Measurements from ENCODE around the gene CCR6.
"Not testable (repeated sequence)": the region's sequence is repeated elsewhere in the genome, so short reads cannot be mapped to it uniquely, and the experiment has no call there.

Gene CCR6

DNA sequence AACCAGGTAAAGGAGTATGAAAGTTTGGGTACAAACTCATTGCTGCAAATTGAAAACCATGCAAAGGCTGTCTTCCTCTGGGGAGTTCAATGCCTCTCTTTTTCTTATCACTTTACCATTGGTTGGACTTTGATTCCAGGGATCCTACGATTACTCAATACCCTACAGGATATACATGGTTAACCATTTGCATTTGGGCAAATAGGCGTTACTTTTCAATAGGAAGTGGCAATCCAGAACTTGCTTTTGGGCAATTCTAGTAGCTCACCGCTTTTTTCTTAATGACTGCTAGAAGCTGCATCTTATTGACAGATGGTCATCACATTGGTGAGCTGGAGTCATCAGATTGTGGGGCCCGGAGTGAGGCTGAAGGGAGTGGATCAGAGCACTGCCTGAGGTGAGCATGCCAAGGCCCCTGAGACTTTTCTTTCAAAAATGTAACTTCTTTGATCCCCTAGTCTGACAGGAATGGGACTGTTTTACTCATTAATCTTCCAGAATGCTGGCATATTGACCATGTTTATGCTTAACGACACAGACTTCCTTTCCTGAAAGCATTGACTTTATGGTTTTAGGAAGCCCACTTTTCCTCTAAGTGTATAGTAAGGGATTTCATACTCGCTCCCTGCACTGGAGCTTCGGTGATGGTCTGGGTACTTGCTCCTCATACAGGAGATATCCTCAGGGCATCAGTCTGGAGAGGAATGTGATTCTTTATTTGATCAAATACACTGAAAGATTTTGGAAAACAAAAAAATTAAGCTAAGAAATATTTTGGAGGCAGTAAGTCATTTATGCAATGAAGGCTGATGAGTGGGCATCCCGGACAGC, at the start of gene CCR6:
Gene CCR6, plus strand, starts transcription at position 270 of the 831 bp plus-strand sequence. CDS start 13,039 bp downstream, outside the sequence.
- Mint-ChIP-seq H3K27ac (peak within 1 kb of the TSS; percentile 62), H3K4me1 (ENCODE audit: low read depth) (peaks cover 50% of the 10 kb centered on the region), H3K4me3 (peak within 1 kb of the TSS; percentile 18)

DNA sequence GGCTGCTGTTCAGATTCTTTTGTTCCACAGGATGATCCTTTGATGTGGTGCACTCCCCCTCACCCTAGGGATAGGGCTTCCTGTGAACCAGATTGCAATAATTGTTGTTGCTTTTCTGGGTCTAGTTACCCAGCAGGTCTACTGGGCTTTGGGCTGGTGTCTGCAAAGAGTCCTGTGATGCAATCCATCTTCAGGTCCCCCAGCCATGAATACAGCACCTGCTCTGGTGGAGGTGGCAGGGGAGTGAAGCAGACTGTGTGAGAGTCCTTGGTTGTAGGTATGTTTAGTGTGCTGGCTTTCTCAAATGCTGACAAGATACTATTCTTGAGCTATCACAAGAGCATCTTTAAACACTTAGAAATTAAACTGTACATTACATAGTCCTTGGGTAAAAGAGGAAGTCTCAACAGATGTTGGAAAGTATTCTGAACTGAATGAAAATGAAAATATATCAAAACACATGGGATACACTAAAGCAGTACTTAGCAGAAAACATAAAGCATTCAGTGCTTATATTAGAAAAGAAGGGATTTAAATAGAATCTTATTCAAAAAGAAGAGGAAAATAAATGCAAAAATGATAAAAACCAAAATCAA, 49.1 kb upstream of the CCR6 start:
- Mint-ChIP-seq H3K4me1 (ENCODE audit: low read depth) (peaks cover 9% of the 10 kb centered on the region), H3K36me3 (ENCODE audit: low read depth) (peaks cover 4% of the 10 kb centered on the region), H3K9me3 (peaks cover 26% of the 10 kb centered on the region), H3K27ac (no peak overlapping the region), H3K27me3 (peaks cover 21% of the 10 kb centered on the region), H3K4me3 (no peak overlapping the region)

More for the DNA sequence above, at the start of gene CCR6:
- Mint-ChIP-seq H3K9me3 (no peaks in the 10 kb centered on the region), H3K36me3 (ENCODE audit: low read depth) (no peaks in the 10 kb centered on the region), H3K27me3 (no peaks in the 10 kb centered on the region)

DNA sequence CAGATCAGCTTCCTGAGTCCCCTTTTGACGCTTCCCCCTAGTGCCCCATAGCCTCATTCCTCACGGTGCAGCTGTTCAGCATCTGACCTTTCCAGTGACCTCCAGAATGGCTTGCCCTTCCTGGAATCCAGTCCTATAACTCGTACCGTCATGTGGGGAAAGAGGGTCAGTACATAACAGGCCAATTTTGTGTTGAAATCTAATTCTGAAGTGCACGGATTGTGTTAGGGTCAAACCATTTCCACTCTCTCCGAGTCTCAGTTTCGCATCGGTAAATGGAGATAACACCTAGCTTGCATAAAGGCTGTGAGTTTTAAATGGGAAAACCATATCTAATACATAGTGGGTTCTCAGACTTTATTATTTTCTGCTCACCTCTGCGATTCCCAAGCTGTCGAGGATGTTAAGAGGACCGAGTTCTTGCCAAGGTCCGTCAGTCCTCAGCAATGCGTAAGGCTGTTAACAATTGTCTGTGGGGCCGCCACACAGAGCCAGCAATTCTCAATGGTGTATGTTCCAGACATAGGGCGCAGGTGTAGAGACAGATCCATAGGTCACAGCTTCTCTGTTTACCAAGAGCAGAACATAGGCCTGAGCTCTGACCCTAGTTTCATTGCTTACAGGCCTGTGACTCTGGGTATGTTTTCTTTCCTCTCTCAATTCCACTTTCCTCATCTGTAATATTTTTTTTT, 45.5 kb upstream of the CCR6 start:
- Mint-ChIP-seq H3K4me1 (ENCODE audit: low read depth) (peaks cover 28% of the 10 kb centered on the region), H3K27me3 (peaks cover 13% of the 10 kb centered on the region), H3K27ac (no peak overlapping the region), H3K9me3 (peaks cover 13% of the 10 kb centered on the region), H3K36me3 (ENCODE audit: low read depth) (peaks cover under 1% of the 10 kb centered on the region), H3K4me3 (no peak overlapping the region)

DNA sequence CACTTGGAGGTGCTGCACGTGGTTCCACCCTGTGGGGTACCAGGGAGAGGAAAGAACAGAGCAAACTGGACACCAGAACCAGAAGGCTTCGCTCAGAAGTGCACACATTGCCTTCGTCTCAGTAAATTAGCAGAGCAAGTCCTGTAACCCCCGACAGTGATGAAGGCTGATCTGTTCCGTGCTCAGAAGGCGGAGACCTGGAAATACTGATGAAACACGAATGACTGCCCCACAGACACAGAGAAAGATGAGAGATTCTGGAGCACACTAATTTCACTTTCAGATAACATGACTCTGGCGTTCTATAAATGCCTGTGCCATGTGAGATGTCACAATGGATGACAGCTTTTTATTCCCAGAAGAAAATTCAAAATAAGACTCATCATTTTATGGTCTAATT, 44.2 kb upstream of the CCR6 start:
- Mint-ChIP-seq H3K9me3 (peaks cover 8% of the 10 kb centered on the region), H3K4me3 (no peak overlapping the region), H3K4me1 (ENCODE audit: low read depth) (peaks cover 28% of the 10 kb centered on the region), H3K27ac (no peak overlapping the region), H3K36me3 (ENCODE audit: low read depth) (no peaks in the 10 kb centered on the region), H3K27me3 (peaks cover 16% of the 10 kb centered on the region)

DNA sequence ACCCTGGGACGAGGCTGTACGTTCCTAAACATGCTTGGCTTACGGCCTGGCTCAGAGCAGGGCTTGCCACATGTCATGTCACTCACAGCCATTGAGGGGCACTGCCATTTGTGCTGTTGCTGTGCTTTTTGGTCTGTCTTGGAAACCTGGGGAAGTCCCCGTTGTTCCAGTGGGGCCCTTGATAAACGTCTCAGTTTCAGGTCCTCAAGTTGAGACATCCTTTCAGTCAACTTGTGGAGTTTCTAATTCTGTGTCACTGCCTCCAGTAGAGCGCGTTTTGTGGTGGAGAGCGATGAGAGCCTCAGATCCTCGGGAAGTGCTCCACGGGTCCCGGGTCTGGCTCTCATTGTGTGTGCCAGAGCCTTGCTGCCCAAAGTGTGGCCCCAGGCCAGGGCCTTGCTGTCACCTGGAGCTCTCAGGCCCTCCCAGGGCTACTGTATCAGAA, 43.0 kb upstream of the CCR6 start:
- no peaks in the 10 kb centered on the region for H3K36me3 Mint-ChIP-seq (ENCODE audit: low read depth)
- H3K9me3 Mint-ChIP-seq, result peaks cover 6% of the 10 kb centered on the region
- H3K27ac Mint-ChIP-seq, result peak overlapping the region; percentile 49
- H3K4me1 Mint-ChIP-seq (ENCODE audit: low read depth), result peaks cover 28% of the 10 kb centered on the region
- peaks cover 16% of the 10 kb centered on the region for H3K27me3 Mint-ChIP-seq
- H3K4me3 Mint-ChIP-seq, result peak overlapping the region; percentile 13

DNA sequence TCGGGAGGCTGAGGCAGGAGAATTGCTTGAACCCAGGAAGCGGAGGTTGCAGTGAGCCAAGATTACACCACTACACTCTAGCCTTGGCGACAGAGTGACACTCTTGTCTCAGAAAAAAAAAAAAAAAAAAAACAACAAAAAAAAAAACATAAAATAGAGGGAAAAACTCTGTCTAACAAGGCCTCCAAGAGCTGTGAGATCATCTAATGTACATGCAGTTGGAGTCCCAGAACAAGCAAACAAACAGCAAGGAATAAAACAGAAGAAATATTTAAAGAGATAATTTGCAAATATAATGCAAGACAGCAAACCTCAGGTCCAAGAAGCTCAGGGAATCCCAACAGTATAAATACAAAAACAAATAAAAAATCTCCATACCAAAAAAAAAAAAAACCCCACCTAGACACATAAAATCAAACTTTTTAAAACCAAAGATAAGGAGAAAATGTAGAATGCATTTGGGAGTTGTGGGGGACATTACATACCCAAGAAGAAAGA, 35.0 kb upstream of the CCR6 start:
- H3K27ac Mint-ChIP-seq, result no peak overlapping the region
- H3K9me3 Mint-ChIP-seq, result peaks cover 10% of the 10 kb centered on the region
- peaks cover 3% of the 10 kb centered on the region for H3K27me3 Mint-ChIP-seq
- peaks cover 34% of the 10 kb centered on the region for H3K4me1 Mint-ChIP-seq (ENCODE audit: low read depth)
- no peaks in the 10 kb centered on the region for H3K36me3 Mint-ChIP-seq (ENCODE audit: low read depth)
- H3K4me3 Mint-ChIP-seq, result no peak overlapping the region

DNA sequence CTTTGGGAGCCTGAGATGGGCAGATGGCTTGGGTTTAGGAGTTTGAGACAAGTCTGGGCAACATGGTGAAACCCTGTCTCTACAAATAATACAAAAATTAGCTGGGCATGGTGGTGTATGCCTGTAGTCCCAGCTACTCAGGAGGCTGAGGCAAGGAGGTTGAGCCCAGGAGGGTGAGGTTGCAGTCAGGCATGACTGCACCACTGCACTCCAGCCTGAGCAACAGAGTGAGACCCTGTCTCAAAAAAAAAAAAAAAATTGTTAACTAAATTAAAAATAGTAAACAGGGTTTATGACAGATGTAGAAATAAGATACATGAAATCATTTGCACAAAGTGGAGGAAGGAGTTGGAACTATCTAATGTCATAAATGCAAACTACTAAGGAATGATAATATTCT, 34.2 kb upstream of the CCR6 start:
- not testable (repeated sequence) for H3K36me3 Mint-ChIP-seq (ENCODE audit: low read depth); H3K4me3 Mint-ChIP-seq; H3K27me3 Mint-ChIP-seq; H3K27ac Mint-ChIP-seq; H3K9me3 Mint-ChIP-seq
- H3K4me1 Mint-ChIP-seq (ENCODE audit: low read depth), result peaks cover 42% of the 10 kb centered on the region

DNA sequence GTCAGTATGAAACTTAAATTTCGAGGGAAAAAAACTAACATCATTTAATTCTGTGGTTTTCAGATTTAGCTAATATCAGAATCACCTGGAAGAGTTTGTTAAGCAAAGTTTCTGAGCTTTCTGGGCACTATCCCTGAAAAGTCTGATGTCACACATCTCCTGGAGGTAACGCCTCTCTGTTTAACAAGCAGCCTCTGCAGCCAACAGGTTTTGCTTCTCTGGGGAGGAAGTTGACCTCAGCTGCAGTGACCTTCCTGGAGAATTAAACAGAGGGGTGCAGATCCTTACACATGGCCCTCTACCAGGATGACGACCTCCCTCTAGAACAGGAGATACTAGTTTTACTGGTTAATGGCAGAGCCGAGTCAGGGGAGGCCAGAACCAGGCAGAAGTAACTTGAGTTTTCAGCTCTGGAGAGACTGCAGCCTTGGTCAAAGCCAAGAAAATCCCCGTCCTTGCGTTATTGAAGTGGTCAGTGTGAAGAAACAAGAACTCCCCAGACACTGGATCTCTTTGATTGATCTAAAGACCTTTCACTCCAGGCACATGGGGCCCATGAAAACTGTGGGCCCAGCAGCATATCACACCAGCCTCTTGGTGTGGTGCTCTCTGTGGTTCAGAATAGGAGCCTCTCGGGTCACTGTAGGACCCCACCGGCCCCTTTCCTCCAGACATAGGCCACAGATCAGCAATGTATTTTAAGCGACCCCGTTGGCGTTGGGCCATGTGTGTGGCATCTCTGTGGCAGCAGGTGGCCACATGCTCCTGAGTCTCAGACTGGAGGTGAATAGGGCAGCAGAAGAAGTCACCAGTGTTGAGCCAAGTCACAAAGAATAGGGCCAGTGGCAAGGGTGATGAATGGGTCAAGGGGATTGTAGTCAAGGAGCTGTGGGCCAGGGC, 33.4 kb upstream of the CCR6 start:
- H3K27ac Mint-ChIP-seq, result no peak overlapping the region
- H3K4me1 Mint-ChIP-seq (ENCODE audit: low read depth), result peaks cover 50% of the 10 kb centered on the region
- H3K36me3 Mint-ChIP-seq (ENCODE audit: low read depth), result no peaks in the 10 kb centered on the region
- peaks cover 4% of the 10 kb centered on the region for H3K9me3 Mint-ChIP-seq
- no peak overlapping the region for H3K4me3 Mint-ChIP-seq
- no peaks in the 10 kb centered on the region for H3K27me3 Mint-ChIP-seq

DNA sequence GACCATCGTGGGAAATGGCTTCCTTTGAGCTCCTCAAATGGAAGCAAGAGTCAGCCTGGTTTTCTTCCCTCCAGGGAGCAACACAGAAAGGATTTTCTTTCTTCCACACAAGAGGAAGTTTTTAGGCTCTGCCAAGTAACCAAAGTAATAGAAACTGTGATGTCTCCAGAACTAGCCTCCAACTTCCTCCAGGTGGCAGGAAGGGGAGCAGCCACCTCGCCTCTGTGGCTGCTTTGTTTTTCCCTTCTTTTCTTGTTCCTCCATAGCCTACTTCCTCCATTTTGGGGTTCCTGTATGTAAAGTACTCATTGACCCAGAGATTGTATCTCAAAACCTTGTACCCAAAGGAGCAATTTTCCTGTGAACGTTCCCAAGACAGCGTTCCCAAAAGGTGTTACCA, 32.7 kb upstream of the CCR6 start:
- Mint-ChIP-seq H3K9me3 (peaks cover 4% of the 10 kb centered on the region), H3K27me3 (no peaks in the 10 kb centered on the region), H3K36me3 (ENCODE audit: low read depth) (no peaks in the 10 kb centered on the region), H3K4me1 (ENCODE audit: low read depth) (peaks cover 57% of the 10 kb centered on the region), H3K4me3 (no peak overlapping the region), H3K27ac (no peak overlapping the region)

GRCh38 chr6:167091026-167091804, 31.7 kb upstream of the CCR6 start:
- Mint-ChIP-seq H3K4me1 (ENCODE audit: low read depth) (peaks cover 66% of the 10 kb centered on the region), H3K36me3 (ENCODE audit: low read depth) (no peaks in the 10 kb centered on the region), H3K4me3 (peak overlapping the region; percentile 15), H3K27ac (no peak overlapping the region), H3K27me3 (no peaks in the 10 kb centered on the region), H3K9me3 (peaks cover 4% of the 10 kb centered on the region)

- H3K4me3 Mint-ChIP-seq, result peak overlapping the region; percentile 15
- H3K9me3 Mint-ChIP-seq, result peaks cover 4% of the 10 kb centered on the region
- H3K27ac Mint-ChIP-seq, result no peak overlapping the region
- H3K27me3 Mint-ChIP-seq, result no peaks in the 10 kb centered on the region
- H3K4me1 Mint-ChIP-seq (ENCODE audit: low read depth), result peaks cover 66% of the 10 kb centered on the region
- H3K36me3 Mint-ChIP-seq (ENCODE audit: low read depth), result no peaks in the 10 kb centered on the region
Measured at GRCh38 chr6:167091805-167092107, 31.1 kb upstream of the CCR6 start.

GRCh38 chr6:167092672-167093339, 30.1 kb upstream of the CCR6 start:
- Mint-ChIP-seq H3K4me3 (peak overlapping the region; percentile 76), H3K27me3 (no peaks in the 10 kb centered on the region), H3K4me1 (ENCODE audit: low read depth) (peaks cover 67% of the 10 kb centered on the region), H3K36me3 (ENCODE audit: low read depth) (no peaks in the 10 kb centered on the region), H3K9me3 (no peaks in the 10 kb centered on the region), H3K27ac (peak overlapping the region; percentile 76)

- H3K27ac Mint-ChIP-seq, result peak overlapping the region; percentile 76
- no peaks in the 10 kb centered on the region for H3K9me3 Mint-ChIP-seq
- no peaks in the 10 kb centered on the region for H3K36me3 Mint-ChIP-seq (ENCODE audit: low read depth)
- peak overlapping the region; percentile 76 for H3K4me3 Mint-ChIP-seq
- peaks cover 73% of the 10 kb centered on the region for H3K4me1 Mint-ChIP-seq (ENCODE audit: low read depth)
- H3K27me3 Mint-ChIP-seq, result no peaks in the 10 kb centered on the region
Measured at GRCh38 chr6:167093406-167093921, 29.4 kb upstream of the CCR6 start.

All from stimulated activated naive CD8-positive, alpha-beta T cell treated with anti-CD3 and anti-CD28 coated beads, Interleukin-15, Interleukin-2, amounts not matched to agents 100 ng/mL and 50 ng/mL, for 24 hours (primary cell).